Body of pancreas (tissue), 4 donors: ENCODE data around the gene TRIML2. TPM values are rescaled to one million over a fixed set of nuclear protein-coding genes. Genes with fewer than 3 reads are reported as not detected.

Experiments
- ATAC-seq: fragments of 150-250 bp; one replicate; pipeline ENCODE4 v1.9.1; 2016
- DNase-seq, 4 donors: peaks; one replicate each; pipeline ENCODE4 v3.0.0-alpha.2; 2019
- H3K27ac ChIP-seq, 4 donors: fragments of 200-600 bp; sonication (generic); 1 replicate in 3 of 4; 2 replicates in 1 of 4; pipeline versions ENCODE4 v1.5.1 to v1.6.1; 2016 to 2019; ENCODE audit warnings: mild to moderate bottlenecking in 1 of 4, mixed read lengths in 1 of 4, moderate library complexity in 1 of 4
- H3K27me3 ChIP-seq, 2 donors: fragments of 200-600 bp; sonication (generic); one replicate each; pipeline ENCODE4 v1.6.0; 2016; ENCODE audit warnings: mild to moderate bottlenecking in 1 of 2
- H3K36me3 ChIP-seq, 2 donors: fragments of 200-600 bp; sonication (generic); replicated peaks in 1 of 2; 2 replicates each; pipeline ENCODE4 v1.5.1; 2016; ENCODE audit warnings: low read depth in 2 of 2; ENCODE audit not compliant: insufficient read depth in 1 of 2
- H3K4me1 ChIP-seq: fragments of 200-600 bp; sonication (generic); one replicate; pipeline ENCODE4 v1.6.0; 2016
- H3K4me3 ChIP-seq, 2 donors: fragments of 200-600 bp; sonication (generic); 1 replicate in 1 of 2; 2 replicates in 1 of 2; pipeline ENCODE4 v1.5.1; 2016 to 2019
- H3K9me3 ChIP-seq, 3 donors: fragments of 200-600 bp; sonication (generic); 1 replicate in 2 of 3; 2 replicates in 1 of 3; pipeline ENCODE4 v1.5.1; 2016
- POLR2A ChIP-seq, 3 donors: fragments of 450-650 bp; IDR thresholded peaks; one replicate each; pipeline ENCODE4 v1.6.1; 2016; ENCODE audit warnings: antibody characterized with exemption in 3 of 3, mild to moderate bottlenecking in 2 of 3
- WGBS, 2 donors: methylation state at CpG; one replicate each; pipeline ENCODE4 v1.1.5; 2017; 5-methylcytosine and 5-hydroxymethylcytosine counted together
- intact Hi-C: fragments of 100-400 bp; cut with DNase I; formaldehyde crosslinking; loops from one replicate; pipeline ENCODE4 v1.15.1; 2023
- total RNA-seq, 2 donors: library from RNA; depleted of rRNA; stranded (reverse); fragments of >200 nt; gene quantifications; one replicate each; pipeline ENCODE4 v1.1.0, GENCODE V29; 2016
- TF ChIP-seq, protein P1 (sequence below), 7 experiments: fragments of 450-650 bp in 4 of 7; fragments of 200-600 bp in 3 of 7; sonication (generic) in 3 of 7; IDR thresholded peaks; one replicate each; pipeline ENCODE4 v1.5.1; 2016 to 2019; ENCODE audit warnings: antibody characterized with exemption in 7 of 7

Gene TRIML2
- total RNA-seq, 2 donors from 2014 or later = not detected

DNA sequence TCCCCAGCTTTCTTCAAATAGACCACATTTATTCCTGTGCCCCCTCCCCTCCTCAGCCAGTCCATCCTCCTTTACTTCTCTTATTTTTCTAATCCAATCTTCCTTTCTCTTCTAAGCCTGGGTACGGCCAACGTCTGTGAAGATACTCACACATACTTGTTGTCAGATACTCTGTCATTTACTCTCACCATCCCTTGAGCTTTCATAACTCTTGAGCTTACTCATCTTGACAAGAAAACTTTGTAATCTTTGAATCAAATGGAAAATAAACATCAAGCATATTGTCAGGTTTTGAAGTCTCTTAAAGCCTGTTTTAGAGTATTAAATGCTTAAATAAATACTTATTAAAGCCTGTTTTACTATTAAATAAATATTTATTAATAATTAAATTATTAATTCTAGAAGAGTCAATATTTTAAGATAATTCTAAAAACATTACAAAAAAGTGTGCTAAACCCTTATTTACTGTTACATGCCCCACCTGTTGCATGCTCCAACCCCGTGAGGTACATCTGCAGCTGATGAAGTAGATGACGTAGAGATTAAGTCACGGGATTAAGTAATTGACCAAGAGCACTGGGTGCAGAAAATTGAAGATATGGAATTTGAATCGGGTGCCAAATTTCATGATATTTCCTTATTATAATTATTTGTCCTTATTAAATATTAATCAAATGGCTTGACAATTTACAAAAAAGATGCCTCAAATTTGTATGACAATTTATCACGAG is 1.5 kb upstream of the TRIML2 start:
- H3K36me3 ChIP-seq = no peaks in the 10 kb centered on the region
- 55 to 64% methylated on average over 7 of the region's 7 CpGs for WGBS, 2 donors
- H3K4me3 ChIP-seq = no peak overlapping the region
- no peaks in the 10 kb centered on the region for H3K4me1 ChIP-seq
- H3K27ac ChIP-seq = no peak overlapping the region
- TF ChIP-seq, protein P1, sequence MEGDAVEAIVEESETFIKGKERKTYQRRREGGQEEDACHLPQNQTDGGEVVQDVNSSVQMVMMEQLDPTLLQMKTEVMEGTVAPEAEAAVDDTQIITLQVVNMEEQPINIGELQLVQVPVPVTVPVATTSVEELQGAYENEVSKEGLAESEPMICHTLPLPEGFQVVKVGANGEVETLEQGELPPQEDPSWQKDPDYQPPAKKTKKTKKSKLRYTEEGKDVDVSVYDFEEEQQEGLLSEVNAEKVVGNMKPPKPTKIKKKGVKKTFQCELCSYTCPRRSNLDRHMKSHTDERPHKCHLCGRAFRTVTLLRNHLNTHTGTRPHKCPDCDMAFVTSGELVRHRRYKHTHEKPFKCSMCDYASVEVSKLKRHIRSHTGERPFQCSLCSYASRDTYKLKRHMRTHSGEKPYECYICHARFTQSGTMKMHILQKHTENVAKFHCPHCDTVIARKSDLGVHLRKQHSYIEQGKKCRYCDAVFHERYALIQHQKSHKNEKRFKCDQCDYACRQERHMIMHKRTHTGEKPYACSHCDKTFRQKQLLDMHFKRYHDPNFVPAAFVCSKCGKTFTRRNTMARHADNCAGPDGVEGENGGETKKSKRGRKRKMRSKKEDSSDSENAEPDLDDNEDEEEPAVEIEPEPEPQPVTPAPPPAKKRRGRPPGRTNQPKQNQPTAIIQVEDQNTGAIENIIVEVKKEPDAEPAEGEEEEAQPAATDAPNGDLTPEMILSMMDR (IDR thresholded peaks at IDR 0.05) = no peak
- TF ChIP-seq POLR2A (IDR thresholded peaks at IDR 0.05) = no peak
- no peaks in the 10 kb centered on the region for H3K27me3 ChIP-seq
- intact Hi-C loops = no loop called here
- DNase-seq (no peak), ATAC-seq (no peak)
- H3K9me3 ChIP-seq = no peaks in the 10 kb centered on the region

GRCh38 chr4:188110036-188110435 is 633 bp upstream of the TRIML2 start:
- H3K36me3 ChIP-seq = no peaks in the 10 kb centered on the region
- intact Hi-C loops = no loop called here
- ATAC-seq (no peak), DNase-seq (no peak)
- TF ChIP-seq POLR2A (IDR thresholded peaks at IDR 0.05) = no peak
- TF ChIP-seq, protein P1 (IDR thresholded peaks at IDR 0.05) = no peak
- H3K4me3 ChIP-seq = no peak overlapping the region
- no peaks in the 10 kb centered on the region for H3K4me1 ChIP-seq
- no peak overlapping the region for H3K27ac ChIP-seq
- no peaks in the 10 kb centered on the region for H3K27me3 ChIP-seq
- WGBS, 2 donors = 22 to 24% methylated on average over 3 of the region's 3 CpGs
- H3K9me3 ChIP-seq = no peaks in the 10 kb centered on the region

DNA sequence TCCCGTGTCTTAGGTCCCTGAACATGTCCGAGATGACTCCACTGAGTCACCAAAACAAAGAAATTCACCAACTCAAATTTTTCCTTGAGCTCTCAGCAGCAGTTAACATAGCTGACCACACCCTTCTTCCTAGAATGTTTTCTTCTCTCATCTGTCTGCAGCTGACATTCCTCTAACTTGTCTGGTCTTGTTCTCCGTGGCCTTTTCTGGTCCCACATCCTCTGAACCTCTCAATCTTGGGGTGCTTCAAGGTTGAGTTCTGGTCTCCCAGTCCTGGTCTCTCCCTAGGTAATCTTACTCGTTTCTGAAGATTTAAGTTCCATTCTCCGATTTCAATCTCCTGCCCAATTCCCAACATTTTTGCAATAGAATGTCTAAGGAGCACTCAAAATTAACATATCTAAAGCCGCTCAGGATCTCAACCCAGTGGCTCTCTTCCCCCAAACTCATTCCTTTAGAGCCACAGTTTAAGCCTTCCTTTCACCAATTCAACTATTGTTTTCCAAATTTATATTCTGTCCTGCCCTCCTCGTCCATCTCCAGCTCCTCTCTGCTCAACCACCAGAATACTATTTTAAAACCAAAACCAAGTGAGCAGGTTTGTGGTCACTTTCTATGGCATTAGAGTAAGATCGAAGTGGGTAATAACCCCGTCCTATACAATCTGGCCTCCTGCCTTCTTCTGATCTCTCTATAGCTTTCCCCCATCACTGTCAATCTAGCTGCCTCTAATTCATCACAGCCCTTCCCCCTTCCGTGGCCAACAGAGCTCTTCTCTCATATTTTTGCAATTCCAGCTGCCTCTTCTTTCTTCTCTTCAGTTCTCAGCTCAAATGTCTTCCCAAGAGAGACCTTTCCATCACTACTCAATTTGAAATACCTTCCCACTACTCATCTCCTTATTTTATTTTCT is 1.2 kb downstream of the TRIML2 start:
- TF ChIP-seq, protein P1 (IDR thresholded peaks at IDR 0.05) = no peak
- TF ChIP-seq POLR2A (IDR thresholded peaks at IDR 0.05) = no peak
- Histone ChIP-seq H3K9me3 (no peaks in the 10 kb centered on the region), H3K27me3 (no peaks in the 10 kb centered on the region), H3K36me3 (no peaks in the 10 kb centered on the region), H3K4me3 (no peak overlapping the region), H3K27ac (no peak overlapping the region), H3K4me1 (no peaks in the 10 kb centered on the region)
- ATAC-seq (no peak), DNase-seq (no peak)
- 30 to 34% methylated on average over 10 of the region's 10 CpGs for WGBS, 2 donors
- intact Hi-C loops = no loop called here

GRCh38 chr4:188106454-188106853 is 2.9 kb downstream of the TRIML2 start:
- ATAC-seq (no peak), DNase-seq (no peak)
- Histone ChIP-seq H3K4me1 (no peaks in the 10 kb centered on the region), H3K4me3 (no peak overlapping the region), H3K36me3 (no peaks in the 10 kb centered on the region), H3K27ac (no peak overlapping the region), H3K27me3 (no peaks in the 10 kb centered on the region), H3K9me3 (no peaks in the 10 kb centered on the region)
- 95% methylated on average over 20 to 38 of the region's 40 CpGs for WGBS, 2 donors
- intact Hi-C loops = no loop called here
- no peak for TF ChIP-seq POLR2A (IDR thresholded peaks at IDR 0.05)
- TF ChIP-seq, protein P1 (IDR thresholded peaks at IDR 0.05) = no peak
